ENCODE data around the gene PGAP1.
A peak's percentile ranks its signal among the peaks of the same experiment; 100 is the strongest.

The PGAP1 gene

DNA sequence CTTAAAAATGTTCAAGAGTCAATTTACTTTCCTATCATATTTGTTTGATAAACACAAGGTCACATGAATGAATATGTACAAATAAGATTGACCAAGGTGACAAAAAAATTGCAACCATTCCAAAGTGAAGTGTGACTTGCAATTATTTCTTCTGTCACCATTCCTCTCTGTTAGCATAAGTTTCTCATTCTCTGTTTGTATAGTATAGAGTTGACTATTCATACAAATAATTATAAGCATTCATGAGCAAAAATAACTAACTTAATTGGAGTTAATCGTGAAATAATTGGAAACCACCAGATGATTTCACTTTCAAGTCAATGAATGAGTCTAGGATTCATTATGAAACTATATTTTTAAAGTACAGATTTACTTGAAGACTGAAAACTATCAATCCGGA lies 42.1 kb downstream of the PGAP1 start:
- DNase-seq = no peak

DNA sequence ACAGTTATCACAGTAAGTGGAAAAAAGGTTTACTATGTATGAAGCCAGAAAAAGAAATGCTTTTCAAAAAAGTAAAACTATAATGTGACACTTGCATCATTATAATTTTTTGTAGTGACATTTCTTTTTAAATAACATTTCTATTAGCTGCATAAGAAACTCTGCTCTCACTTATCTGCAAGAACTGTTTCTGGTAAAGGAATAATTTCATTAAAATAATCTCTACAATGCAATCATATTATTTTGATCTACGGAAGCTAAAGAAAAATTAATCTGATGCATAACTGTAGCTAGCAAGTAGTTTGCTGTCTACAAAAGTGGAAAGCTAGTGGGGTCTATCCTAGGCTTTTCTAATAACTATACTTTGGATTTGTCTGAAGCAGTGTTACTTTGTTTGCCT lies 50.1 kb downstream of the PGAP1 start:
- DNase-seq = no peak

DNA sequence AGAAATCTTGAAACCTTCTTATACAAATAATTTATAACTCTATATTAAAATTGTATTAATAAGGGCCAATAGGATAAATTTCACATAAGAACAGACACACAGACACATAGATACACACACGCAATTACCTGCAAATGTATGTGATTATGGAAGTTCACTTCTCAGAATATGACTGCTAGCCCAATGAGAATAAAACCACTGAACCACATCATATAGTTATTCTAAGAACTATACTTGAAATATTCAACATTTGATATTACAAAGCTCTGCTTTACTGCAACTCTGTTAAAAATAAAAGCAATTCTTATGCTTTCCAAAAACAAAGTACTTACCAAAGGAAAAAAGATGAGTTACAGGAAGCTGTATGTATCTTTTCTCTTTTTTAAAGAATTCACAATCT lies 51.1 kb downstream of the PGAP1 start:
- no peak for DNase-seq

DNA sequence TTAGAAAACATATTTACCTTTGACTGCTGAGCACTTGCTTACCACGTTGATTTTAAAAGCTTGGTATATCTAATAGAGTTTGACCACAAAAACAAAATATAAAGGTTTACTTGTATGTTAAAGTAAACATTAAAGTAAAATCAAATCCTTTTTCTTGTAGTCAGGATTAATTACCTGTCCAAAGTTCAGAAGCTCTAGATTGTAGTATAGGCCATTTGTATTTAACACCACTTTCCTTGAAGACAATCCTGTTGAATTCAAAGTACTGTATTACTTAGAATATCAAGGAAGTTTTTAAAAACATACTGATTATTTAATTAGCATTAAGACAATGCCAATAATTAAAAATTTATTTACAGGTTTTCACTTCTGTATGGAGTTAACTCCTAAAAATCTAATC lies 53.0 kb downstream of the PGAP1 start:
- no peak for DNase-seq

DNA sequence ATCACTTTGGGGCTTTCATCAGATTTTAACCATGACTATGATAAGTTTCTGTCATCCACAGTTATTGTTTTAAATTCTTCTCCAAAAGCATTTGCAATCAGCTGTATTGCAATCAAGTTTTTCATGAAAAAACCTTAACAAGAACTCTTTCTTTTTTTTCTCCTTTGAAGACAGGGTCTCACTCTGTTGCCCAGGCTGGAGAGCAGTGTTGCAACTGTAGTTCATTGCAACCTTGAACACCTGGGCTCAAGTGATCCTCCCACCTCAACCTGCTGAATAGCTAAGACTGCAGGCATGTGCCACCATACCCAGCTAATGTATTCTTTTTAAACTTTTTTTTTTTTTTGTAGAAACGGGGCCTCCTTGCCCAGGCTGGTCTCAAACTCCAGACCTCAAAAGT lies 71.9 kb downstream of the PGAP1 start:
- no peak for DNase-seq

DNA sequence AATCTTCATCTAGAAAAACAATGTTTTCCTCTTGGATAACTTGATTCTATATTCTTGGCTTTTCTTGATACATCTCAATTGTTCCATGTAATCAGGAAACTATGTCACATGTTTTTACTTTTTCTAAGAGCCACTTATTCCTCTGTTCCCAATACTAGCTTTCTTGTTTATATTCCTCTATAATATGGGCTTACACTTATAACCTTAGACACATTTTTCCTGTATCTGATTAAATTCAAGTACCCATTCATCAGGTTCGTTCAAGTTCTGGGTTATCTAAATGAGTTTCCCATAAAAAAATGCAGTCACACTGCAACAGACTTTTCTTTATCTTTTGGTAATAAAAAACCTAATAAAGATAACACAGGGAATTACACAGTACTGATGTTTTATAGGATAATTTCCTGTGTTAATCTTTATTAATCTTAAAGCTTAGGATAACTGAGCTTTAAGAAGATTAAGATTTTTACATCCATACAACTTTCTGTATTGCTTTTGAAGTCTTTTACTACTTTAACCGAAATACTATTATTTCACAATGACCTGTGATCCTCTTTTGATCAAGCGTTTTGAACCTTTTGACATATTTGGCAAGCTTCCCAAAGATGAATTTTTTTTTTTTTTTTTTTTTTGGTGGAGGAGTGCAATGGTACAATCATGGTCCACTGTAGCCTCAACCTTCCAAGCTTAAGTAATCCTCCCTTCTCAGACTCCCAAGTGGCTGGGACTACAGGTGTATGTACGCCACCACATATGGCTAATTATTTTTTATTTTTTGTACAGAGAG lies 73.0 kb downstream of the PGAP1 start:
- no peak for DNase-seq

DNA sequence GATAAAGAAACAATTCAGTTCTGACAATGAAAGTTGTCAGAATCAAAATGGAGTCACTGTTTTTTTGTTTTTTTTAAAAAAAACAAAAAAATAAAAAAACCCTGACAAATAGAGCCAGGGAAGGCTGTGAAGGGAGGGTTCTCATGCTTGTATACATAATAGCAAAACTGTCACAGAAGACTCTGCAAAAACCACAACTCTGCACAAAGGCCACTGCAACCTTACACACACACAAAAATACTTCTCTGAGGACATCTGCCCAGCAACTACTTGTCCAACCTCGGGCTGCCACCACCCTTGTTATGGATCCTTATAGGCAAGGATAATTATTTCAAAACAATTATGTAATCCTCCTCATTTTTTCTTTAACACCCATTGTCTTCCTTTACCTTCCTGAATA lies 75.4 kb downstream of the PGAP1 start:
- DNase-seq = no peak

DNA sequence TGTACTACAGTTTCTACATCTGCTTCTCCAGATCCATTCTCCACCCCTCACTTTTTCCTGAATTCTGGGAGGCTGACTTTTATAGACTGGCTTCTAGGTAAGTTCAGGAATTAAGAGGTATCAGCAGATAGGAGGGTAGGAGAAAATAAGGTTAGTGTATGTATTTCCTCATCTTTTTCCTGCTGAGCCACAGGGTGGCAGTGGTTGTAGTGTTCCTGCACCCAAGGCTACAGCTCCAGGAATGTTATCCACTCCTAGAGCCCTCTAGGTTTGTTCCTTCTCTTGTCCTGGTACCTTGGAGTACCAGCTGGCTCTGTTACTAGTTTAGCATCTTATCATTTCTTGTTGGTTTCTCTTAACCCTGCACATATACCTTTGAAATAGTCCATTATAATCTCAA lies 76.6 kb downstream of the PGAP1 start:
- DNase-seq = peak; percentile 32

DNA sequence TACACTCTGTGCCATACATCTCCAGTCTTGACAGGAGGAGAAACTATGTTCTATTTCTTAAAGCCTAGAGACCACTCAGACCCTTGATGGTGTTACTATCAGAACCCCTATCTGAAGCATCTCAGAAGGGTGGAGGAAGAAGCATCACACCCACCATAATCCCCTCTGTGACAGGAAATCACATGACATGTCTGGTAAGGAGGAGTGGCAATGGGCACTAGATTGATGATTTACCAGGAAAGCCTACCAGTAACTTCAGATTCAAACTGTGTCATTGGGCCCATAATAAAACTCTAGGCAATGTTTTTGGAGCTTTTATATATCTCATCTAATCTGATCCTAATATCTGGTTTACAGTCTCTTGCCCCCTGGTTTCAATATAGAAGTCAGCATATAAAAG lies 80.2 kb downstream of the PGAP1 start:
- no peak for DNase-seq

DNA sequence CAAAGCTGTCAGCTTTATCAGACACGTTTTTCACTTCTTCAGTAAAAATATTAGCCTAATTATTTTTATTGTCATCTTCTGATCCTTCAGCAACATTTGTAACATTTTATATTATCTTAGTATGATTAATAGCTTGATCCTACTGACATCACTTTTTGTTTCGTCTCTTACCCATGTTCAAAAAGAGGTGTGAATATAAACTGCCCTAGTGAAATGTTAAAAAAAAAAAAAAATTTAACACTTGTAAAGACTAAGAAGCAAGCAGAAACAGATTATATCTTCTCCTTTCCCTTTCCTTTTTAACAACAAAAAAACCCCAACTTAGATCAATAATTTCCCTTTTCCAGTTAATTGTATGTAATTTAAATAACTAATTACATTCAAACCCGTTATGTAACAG lies 81.1 kb downstream of the PGAP1 start:
- no peak for DNase-seq

DNA sequence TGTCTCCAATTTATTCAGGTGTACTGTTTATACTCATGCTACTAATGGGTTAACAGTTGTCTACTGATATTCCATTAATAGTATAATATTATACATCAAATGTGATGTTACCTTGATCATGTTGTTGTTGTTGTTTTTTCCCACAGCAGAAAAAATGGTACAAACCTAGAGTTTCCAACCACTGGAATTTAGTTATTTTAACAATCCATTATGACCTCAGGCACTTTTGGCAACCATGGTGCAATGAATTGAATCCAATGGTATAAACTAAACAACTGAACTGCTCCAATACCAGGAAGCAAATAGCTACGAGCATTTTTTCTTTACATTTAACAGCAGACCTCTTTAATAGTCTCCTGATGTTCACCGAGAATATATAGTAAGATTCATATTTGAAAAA lies 86.3 kb downstream of the PGAP1 start:
- DNase-seq = no peak

DNA sequence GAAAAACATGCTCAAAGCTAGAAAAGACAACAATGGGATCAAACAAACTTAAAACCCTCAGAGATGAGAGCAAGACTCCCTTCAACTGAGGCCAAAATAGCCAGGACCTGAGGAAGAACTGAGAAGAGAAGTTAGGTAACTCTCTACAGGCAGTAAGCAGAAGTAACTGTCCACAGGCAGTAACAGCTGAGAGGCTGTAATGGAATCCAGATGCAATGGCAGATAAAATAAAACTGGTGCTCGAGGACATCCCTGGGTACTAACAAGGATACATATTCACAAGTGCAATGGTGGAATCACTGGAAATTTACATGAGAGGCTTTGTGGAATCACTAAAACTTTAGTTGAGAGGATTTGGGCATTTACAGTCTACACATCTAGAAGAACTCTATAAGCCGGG lies 86.9 kb downstream of the PGAP1 start:
- no peak for DNase-seq

DNA sequence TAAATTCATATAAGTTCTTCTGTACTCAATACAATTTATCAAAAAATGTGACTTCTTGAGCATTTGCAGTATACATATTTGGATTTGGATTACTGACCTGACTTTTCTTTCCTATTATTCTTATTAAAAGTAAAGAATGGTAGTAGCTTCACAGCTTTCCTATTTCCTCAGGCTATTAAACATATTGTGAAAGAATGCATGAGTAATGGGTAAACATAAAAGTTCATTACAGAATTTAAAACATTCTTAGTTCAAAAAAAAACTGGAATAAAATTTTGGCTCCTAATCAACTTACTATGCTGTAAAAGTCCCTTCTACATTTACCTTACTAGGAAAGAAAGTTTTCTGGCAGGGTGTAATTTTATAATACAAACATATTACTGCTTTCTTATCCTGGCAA lies 90.1 kb downstream of the PGAP1 start:
- DNase-seq = no peak

DNA sequence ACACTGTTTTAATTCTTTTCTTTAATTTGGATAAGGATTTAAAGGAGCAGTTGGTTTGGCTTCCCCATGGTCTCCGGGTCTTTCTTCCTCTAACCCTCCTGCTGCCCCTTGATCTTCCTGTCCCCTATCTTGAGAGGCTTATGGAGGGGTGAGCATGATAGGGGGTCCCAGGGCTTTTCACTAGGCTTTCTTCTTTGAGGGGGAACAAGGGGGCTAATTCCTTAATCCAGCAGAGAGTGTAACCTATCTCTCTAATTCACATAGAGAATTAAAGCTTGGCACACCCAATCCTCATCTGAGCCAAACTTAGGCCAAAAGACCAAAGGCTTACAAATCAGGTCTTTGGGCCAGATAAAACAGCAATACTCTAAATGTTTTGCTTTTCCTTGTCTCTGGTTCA lies 95.8 kb downstream of the PGAP1 start:
- no peak for DNase-seq

DNA sequence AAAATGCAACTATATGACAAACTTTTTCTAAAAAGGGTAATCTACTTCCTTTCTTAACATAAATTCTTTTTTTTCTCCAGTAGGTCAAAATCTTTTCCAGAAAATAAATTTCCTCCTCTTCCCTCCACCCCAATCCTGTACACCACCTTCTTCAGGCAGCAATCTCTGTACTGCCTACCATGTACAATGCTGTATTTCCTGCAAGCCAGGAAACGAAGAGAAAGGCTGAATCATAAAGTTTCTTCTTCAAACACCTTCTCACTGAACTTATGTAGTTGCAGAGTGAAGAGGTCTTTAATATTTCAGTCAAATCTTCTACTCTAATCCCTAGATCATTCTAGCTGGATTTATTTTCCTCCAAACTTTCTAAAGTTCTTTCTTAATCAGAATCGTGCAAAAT lies 99.2 kb downstream of the PGAP1 start:
- no peak for DNase-seq

DNA sequence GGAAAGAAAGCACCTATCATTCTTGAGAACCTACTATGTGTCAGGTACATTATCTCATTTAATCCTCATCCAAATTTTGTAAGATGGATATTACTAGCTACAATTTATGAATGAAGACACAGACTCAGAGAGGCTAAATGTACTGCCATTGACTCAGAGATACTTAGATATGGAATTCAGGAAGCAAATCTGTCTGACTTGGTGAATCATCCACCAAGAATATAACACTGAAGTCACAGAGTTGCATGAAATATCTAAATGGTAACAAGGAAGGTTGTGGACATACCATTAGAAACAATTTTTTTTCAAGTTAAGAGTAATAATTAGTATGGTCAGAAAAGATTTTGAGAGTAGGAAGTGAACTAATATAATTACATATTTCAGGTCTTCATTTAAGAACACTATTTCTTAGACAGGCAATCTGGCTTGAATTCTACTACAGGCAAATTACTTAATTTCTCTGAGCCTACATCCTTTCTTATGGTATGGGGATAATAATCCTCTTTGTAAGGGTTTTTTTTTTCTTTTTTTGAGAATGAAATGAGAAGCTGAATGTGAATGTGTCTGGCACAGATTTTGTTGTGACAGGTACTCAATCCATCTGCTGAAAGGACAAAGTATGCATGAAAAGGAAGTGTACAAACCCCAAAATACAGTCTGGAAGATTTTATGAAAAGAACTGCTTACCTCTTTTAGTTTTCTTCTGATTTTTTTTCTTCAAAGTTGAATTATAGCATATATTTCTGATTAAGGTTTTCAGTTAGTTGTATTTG lies 102.6 kb downstream of the PGAP1 start:
- DNase-seq = peak; percentile 73

DNA sequence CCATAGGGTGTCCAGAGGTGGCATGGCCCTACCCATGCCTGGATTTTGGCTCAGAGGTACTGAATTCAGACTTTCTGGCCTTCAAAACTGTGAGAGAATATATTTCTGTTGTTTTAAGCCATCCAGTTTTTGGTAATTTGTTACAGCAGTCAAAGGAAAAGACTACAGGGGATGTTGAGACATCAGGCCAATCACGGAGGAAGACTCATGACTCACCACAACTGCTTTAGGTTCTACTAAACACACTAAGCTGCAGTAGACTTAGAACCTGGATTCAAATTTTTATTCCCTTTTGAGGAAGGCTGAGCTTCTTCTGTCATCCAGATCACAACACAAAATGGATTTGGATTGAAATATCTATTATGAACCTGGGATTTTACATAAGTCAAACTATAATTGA lies 105.3 kb downstream of the PGAP1 start:
- no peak for DNase-seq

DNA sequence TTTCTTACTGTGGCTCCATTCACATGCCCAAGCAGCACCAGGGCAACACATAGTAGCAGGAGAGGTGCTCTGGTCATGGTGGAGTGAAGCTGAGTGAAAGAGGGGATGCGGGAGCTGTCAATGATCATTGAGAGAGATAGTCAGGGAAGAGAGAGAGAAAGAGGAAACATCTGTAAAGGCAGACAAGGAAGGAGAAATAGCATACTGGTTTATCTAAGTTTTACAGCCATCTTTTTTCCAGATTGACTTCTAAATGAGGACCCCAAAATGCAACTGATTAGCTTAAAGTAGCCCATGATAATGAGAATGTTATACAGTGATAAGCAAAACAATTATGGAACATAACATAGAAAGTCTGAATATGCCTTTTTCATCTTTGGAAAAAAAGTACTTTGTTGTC lies 117.2 kb downstream of the PGAP1 start, which contains the start of gene C2orf66:
Gene C2orf66 (minus strand): TSS at position 96 of the 400 bp plus-strand sequence. CDS start 19 bp downstream, at position 77.
- DNase-seq = no peak

DNA sequence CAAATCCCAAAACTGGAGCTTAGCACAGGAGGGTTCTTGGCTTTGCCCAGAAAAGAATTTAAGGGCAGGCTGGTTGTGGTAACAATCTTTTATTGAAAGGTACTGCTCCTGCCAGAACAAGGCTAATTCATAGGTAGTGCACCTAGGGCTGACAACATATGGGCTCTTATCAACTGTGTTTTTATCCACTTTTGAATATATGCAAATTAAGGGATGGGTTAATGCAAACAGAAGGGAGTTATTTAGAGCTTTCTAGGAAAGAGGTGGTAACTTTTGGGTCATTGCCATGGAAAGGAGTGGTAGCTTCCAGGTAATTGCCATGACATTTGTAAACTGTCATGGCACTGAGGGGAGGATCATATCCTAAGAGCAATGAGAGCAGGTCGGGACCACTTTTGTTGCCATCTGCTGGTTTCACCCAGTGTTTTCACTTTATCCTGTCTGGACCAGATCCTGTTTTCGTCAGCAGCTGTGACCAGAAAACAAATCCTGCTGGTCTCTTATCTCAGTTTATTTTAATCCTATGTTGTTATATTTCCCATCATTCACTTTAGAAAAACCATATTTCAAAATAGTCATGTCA lies 118.3 kb downstream of the PGAP1 start:
- DNase-seq = no peak

DNA sequence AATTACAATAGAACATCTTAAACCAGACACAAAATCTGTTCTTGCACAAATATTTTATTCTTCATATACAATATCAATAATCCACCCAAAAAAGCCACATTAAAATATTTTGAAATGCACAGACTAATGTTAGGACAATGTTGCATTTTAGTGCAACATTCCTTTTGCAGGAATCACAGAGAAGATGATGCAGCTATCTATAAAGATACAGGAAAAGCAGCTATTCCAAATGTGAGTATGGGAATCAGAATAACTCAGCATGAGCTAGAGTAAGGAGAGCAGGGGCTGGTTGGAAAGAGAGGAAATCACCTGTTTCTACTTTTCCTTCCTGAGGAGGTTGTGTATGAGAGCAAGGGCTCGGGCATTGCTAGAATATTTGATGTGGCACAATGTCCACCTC lies 122.1 kb downstream of the PGAP1 start:
- DNase-seq = no peak

DNA sequence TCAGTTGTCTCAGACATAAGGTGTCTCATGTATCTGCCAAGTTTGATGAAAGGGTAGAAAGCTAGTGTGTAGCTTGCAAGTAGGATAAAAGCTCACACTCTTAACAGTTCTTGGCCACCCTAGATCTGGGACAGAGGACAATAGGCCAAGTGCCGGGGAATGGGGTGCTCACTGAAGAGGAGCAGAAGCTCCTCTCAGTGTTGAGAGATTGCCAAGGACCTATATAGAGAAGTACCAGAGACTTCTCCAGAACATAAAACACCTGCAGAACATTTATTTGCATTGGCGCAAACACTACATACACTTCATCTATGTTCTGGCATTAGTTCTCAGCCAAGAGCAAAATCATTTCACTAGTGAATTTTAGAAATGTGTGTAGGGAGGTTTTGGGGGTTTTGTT lies 124.1 kb downstream of the PGAP1 start:
- DNase-seq = no peak

DNA sequence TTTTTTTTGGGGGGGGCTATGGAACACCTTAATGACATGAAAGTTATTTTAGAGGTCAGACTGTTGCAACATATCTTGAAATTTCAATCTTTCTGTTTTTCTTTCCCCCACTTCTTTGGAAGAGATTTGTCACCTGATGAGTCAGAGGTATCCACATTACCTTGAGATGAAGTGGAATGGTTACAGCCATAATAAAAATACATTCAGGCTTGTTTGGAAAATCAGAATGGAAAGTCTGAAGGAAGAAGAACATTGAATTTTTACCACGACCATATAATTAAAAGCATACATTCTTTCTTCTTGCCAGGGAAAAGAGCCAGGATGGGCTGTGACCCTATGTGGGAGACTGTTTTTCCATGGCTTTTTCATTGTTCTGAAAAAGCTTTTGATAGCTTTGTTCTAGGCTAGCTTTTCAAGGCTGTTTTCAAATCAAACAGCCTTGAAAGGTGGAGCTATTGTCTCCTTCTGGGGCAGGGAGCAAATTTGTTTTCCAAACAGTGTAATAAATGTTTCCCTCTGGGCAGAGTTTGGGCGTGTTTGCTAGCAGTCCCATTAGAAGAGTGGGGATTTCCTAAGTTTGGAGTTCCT lies 124.7 kb downstream of the PGAP1 start:
- DNase-seq = peak; percentile 62

DNA sequence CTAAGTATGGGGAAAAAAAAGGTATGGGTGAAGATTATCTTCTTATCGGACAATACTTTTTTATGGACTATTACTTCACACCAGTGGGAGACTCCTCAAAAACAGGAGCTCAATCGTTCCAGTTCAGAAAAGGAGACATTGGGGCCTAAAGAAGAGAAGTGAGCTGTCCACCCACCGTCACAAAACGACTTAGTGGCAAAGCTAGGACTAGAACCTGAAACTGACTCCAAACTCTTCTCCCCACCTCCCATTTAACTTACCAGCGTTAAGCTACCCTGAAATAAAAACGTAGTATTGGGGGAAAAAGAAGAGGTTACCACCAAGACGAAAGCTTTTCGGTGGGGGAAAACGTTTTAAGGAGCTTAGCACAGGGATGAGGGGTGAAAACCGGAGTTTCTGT lies 127.5 kb downstream of the PGAP1 start:
- no peak for DNase-seq

DNA sequence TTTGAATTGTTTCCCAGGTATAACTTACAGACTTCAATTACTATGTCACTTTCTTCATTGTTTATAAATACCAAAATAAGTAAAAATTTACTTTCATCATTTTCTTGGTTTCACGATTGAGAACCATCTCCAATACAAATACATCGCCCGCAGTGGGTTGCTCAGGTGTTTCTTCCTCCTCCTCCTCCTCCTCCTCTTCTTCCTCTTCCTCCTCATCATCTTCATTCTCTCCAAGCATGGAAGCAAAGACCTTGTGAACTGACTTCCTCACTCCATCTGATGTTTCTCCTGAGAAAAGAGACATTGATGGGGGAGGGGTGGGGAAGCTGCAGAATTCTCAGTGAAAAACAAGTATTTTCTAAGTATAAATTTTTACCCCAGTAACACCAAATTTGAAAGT lies 133.6 kb downstream of the PGAP1 start:
- no peak for DNase-seq

Measured in kidney glomerular epithelial cell (primary cell).